ENCODE results near the gene CEP68. TPM values are rescaled to one million over a fixed set of nuclear protein-coding genes. Genes with fewer than 3 reads are reported as not detected.
A peak's percentile ranks its signal among the peaks of the same experiment; 100 is the strongest.
"Not testable (repeated sequence)": the region's sequence is repeated elsewhere in the genome, so short reads cannot be mapped to it uniquely, and the experiment has no call there.

CEP68 gene, protein sequence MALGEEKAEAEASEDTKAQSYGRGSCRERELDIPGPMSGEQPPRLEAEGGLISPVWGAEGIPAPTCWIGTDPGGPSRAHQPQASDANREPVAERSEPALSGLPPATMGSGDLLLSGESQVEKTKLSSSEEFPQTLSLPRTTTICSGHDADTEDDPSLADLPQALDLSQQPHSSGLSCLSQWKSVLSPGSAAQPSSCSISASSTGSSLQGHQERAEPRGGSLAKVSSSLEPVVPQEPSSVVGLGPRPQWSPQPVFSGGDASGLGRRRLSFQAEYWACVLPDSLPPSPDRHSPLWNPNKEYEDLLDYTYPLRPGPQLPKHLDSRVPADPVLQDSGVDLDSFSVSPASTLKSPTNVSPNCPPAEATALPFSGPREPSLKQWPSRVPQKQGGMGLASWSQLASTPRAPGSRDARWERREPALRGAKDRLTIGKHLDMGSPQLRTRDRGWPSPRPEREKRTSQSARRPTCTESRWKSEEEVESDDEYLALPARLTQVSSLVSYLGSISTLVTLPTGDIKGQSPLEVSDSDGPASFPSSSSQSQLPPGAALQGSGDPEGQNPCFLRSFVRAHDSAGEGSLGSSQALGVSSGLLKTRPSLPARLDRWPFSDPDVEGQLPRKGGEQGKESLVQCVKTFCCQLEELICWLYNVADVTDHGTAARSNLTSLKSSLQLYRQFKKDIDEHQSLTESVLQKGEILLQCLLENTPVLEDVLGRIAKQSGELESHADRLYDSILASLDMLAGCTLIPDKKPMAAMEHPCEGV
- 10 to 100 TPM in 1 of 2 donors, 1 to 10 TPM in 1; 6.1 to 10.4 TPM for total RNA-seq

DNA sequence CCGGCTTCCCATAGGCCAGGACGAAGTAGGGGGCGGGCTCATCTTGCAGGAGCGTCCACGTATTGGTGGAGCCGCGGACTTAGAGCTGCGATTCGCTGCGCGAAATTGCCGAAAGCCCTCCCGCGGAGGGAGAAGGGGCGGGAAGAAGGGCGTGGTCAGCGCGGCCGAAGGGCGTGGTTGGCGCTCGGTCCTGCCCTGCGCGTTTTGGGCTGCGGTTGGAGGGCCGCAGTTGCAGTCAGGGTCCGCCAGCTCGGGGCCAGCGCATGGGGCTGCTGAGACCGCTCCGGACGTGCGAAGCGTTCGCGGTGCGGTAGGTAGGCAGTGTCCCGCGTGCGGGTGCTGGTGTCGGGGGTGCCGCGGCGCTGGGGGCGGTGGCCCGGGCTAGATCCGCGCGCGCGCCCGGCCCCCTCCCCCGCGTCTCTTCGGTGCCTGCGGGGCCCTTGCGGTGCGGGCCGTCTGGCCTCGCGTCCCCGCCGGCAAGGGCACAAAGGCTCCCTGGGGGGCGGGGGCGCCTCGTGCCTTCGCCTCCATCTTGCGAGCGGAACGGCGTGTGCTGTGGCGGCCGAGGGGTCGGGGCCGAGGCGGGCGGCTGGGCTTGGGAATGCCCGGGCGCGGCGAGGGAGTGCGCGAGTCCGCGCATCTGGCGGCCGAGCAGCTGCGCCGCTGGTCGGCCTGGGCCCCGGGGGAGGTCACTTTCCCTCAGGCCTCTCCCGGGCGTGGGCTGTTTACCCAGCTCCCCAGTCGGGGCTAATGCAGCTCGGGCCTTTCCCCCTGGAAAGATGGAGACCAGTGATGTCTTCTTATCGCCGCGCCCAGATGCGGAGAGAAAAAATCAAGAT, at the start of gene CEP68:
Gene CEP68 (plus strand): TSS at position 202 of the 839 bp plus-strand sequence. CDS start 13,029 bp downstream, outside the sequence.
- H3K27ac Mint-ChIP-seq = peak within 1 kb of the TSS; percentile 52
- no peaks in the 10 kb centered on the region for H3K9me3 Mint-ChIP-seq
- no peaks in the 10 kb centered on the region for H3K27me3 Mint-ChIP-seq (ENCODE audit: low read depth)
- no peaks in the 10 kb centered on the region for H3K36me3 Mint-ChIP-seq (ENCODE audit: insufficient read depth in 2 of 2)
- peak; percentile 90 for ATAC-seq (replicated peaks in 1 of 2)
- H3K4me1 Mint-ChIP-seq (ENCODE audit: low read depth) = peaks cover 54% of the 10 kb centered on the region
- peak within 1 kb of the TSS; percentile 97 for H3K4me3 Mint-ChIP-seq
- peak; percentile 97 to 98 for DNase-seq

DNA sequence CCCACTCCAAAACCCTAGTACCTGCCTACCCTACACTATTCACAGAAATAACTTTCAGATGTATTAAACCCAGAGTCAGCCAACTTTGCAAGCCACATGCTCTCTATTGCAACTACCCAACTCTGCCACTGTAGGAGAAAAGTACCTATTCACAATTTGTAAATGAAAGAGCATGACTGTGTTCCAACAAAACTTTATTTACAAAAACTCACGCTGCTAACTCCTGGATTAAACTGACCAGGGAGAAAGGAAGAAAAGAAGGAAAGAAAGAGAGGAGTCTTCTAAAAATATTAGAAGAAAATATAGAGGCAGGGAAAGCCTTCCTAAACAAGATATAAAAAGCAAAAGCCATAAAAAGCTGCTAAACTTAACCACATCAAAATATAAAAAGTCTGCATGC, 42.4 kb upstream of the CEP68 start:
- Mint-ChIP-seq H3K27me3 (ENCODE audit: low read depth) (no peaks in the 10 kb centered on the region), H3K4me3 (no peak overlapping the region), H3K36me3 (ENCODE audit: insufficient read depth in 2 of 2) (peaks cover 8 to 26% of the 10 kb centered on the region in 2 donors), H3K27ac (no peak overlapping the region), H3K9me3 (no peaks in the 10 kb centered on the region), H3K4me1 (ENCODE audit: low read depth) (no peaks in the 10 kb centered on the region)
- ATAC-seq (replicated peaks in 1 of 2) = no peak
- DNase-seq = no peak

DNA sequence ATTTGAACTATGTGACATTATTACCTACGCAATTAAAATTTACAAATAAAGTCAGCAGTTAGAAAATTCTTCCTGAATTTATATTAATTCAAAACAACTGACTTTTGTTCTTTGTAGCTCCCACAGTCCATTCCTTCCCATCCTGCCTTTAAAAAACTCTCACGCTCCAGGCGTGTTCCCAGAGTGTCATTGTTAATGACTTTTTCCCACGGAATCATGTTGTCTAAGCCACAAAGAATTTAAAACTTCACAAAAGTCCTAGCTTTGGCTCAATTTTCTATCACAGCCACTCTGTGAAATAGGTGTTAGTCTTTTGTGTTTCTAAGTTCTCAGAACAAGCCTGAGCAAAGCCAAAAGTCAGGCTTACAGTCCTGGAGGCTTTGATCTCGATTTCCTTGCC, 40.5 kb upstream of the CEP68 start:
- ATAC-seq (replicated peaks in 1 of 2) = no peak
- no peaks in the 10 kb centered on the region for H3K9me3 Mint-ChIP-seq
- H3K27ac Mint-ChIP-seq = no peak overlapping the region
- H3K27me3 Mint-ChIP-seq (ENCODE audit: low read depth) = no peaks in the 10 kb centered on the region
- H3K4me3 Mint-ChIP-seq = no peak overlapping the region
- H3K36me3 Mint-ChIP-seq (ENCODE audit: insufficient read depth in 2 of 2) = peaks cover 8 to 31% of the 10 kb centered on the region in 2 donors
- no peaks in the 10 kb centered on the region for H3K4me1 Mint-ChIP-seq (ENCODE audit: low read depth)
- no peak for DNase-seq

DNA sequence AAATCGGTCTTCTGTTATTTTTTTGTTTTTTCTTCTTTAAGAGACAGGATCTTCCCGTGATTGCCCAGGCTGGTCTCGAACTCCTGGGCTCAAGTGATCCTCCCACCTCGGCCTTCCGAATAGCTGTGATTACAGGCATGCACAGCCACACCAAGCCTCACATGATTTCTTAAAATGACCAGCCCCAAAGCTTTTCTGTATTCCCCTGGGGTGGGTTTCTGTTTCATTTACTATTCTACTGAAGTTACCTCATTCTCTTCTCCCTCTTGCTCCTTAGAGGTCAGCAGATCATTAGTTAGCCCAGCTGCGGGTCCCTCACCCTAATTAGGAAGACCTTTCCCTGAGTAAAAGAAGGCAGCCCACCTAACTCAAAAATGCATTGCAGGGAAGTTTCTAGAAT, 39.4 kb upstream of the CEP68 start:
- no peak for DNase-seq
- no peaks in the 10 kb centered on the region for H3K9me3 Mint-ChIP-seq
- no peak for ATAC-seq (replicated peaks in 1 of 2)
- H3K27me3 Mint-ChIP-seq (ENCODE audit: low read depth) = no peaks in the 10 kb centered on the region
- no peaks in the 10 kb centered on the region for H3K4me1 Mint-ChIP-seq (ENCODE audit: low read depth)
- no peak overlapping the region for H3K4me3 Mint-ChIP-seq
- H3K36me3 Mint-ChIP-seq (ENCODE audit: insufficient read depth in 2 of 2) = peaks cover 8 to 31% of the 10 kb centered on the region in 2 donors
- peak overlapping the region; percentile 55 for H3K27ac Mint-ChIP-seq

- no peak for ATAC-seq (replicated peaks in 1 of 2)
- no peak for DNase-seq
- Mint-ChIP-seq H3K27me3 (ENCODE audit: low read depth) (no peaks in the 10 kb centered on the region), H3K36me3 (ENCODE audit: insufficient read depth in 2 of 2) (peaks cover 8 to 33% of the 10 kb centered on the region in 2 donors), H3K27ac (no peak overlapping the region), H3K4me3 (no peak overlapping the region), H3K9me3 (no peaks in the 10 kb centered on the region), H3K4me1 (ENCODE audit: low read depth) (no peaks in the 10 kb centered on the region)
Measured at GRCh38 chr2:65017335-65017734, 38.9 kb upstream of the CEP68 start.

GRCh38 chr2:65018141-65018582, 38.1 kb upstream of the CEP68 start:
- H3K4me1 Mint-ChIP-seq (ENCODE audit: low read depth) = no peaks in the 10 kb centered on the region
- peaks cover 6 to 31% of the 10 kb centered on the region in 2 donors for H3K36me3 Mint-ChIP-seq (ENCODE audit: insufficient read depth in 2 of 2)
- no peak overlapping the region for H3K27ac Mint-ChIP-seq
- H3K9me3 Mint-ChIP-seq = no peaks in the 10 kb centered on the region
- DNase-seq (no peak), ATAC-seq (replicated peaks in 1 of 2) (no peak)
- no peaks in the 10 kb centered on the region for H3K27me3 Mint-ChIP-seq (ENCODE audit: low read depth)
- H3K4me3 Mint-ChIP-seq = no peak overlapping the region

DNA sequence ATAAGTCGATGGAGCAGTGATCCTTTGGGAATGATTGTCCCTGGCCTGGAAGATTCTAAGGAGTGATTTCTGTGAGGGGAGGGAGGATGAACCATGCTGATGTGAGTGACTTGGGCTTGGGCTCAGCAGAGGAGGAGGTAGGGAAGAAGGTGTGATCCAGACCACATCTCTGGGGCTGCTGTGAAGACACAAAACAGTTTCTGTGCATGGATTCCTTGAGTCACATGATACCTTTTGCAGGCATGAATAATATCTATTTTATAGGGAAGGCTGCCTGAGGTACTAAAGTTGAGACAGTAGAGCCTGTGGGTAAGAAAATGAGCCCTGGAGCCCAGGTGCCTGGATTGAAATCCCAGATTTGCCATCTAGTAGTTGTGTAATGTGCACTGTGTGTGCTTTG, 37.2 kb upstream of the CEP68 start:
- Mint-ChIP-seq H3K9me3 (no peaks in the 10 kb centered on the region), H3K4me1 (ENCODE audit: low read depth) (no peaks in the 10 kb centered on the region), H3K4me3 (no peak overlapping the region), H3K36me3 (ENCODE audit: insufficient read depth in 2 of 2) (peaks cover 6 to 29% of the 10 kb centered on the region in 2 donors), H3K27me3 (ENCODE audit: low read depth) (no peaks in the 10 kb centered on the region), H3K27ac (no peak overlapping the region)
- no peak for ATAC-seq (replicated peaks in 1 of 2)
- no peak for DNase-seq

DNA sequence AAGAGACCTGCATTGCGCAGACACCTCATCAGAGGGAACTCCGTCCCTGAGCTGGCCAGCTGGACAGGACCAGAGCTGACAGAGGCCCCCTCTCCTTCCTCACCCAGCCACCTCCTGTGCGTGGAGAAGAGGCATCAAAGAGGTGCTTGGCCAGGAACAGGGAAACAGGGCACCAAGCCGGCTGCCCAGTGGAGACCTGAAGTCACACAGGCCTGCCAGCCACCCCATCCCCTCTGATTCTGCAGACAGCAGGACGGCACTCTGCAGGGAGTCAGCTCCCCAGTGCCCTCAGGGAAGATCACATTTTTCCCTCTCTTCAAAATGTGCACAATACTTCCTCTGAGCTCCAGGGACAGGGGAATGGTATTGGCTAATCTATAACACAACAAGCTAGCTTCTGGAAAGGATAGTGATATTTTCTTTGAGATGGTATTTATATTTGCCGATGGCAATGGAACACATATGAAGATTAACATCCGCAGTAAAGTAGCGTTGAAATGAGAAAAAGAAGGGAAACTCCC, 36.5 kb upstream of the CEP68 start:
- Mint-ChIP-seq H3K4me3 (no peak overlapping the region), H3K27ac (no peak overlapping the region), H3K27me3 (ENCODE audit: low read depth) (no peaks in the 10 kb centered on the region), H3K9me3 (no peaks in the 10 kb centered on the region), H3K36me3 (ENCODE audit: insufficient read depth in 2 of 2) (peaks cover 6 to 29% of the 10 kb centered on the region in 2 donors), H3K4me1 (ENCODE audit: low read depth) (no peaks in the 10 kb centered on the region)
- ATAC-seq (replicated peaks in 1 of 2) = no peak
- DNase-seq = no peak

DNA sequence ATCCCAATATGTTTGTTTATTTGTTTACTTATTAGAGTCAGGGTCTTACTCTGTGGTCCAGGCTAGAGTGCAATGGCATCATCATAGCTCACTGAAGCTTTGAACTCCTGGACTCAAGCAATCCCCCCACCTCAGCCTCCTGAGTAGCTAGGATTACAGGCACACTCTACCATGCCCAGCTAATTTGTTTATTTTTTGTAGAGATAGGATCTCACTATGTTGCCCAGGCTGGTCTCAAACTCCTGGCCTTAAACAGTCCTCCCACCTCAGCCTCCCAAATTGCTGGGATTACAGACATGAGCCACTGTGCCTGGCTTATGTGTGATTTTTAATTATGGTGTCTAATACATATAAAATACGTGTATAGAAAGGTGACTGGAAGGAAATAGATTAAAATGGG, 36.0 kb upstream of the CEP68 start:
- H3K4me1 Mint-ChIP-seq (ENCODE audit: low read depth); H3K4me3 Mint-ChIP-seq; H3K27me3 Mint-ChIP-seq (ENCODE audit: low read depth); H3K9me3 Mint-ChIP-seq; ATAC-seq (replicated peaks in 1 of 2); DNase-seq; H3K27ac Mint-ChIP-seq: not testable (repeated sequence)
- peaks cover 3 to 29% of the 10 kb centered on the region in 2 donors for H3K36me3 Mint-ChIP-seq (ENCODE audit: insufficient read depth in 2 of 2)

GRCh38 chr2:65020943-65021528, 35.2 kb upstream of the CEP68 start:
- DNase-seq (no peak), ATAC-seq (replicated peaks in 1 of 2) (no peak)
- H3K9me3 Mint-ChIP-seq = no peaks in the 10 kb centered on the region
- H3K27ac Mint-ChIP-seq = no peak overlapping the region
- H3K4me3 Mint-ChIP-seq = no peak overlapping the region
- H3K36me3 Mint-ChIP-seq (ENCODE audit: insufficient read depth in 2 of 2) = peaks cover 3 to 29% of the 10 kb centered on the region in 2 donors
- peaks cover 5% of the 10 kb centered on the region for H3K4me1 Mint-ChIP-seq (ENCODE audit: low read depth)
- H3K27me3 Mint-ChIP-seq (ENCODE audit: low read depth) = no peaks in the 10 kb centered on the region

GRCh38 chr2:65021709-65022108, 34.5 kb upstream of the CEP68 start:
- ATAC-seq (replicated peaks in 1 of 2) (no peak), DNase-seq (no peak)
- Mint-ChIP-seq H3K4me3 (no peak overlapping the region), H3K36me3 (ENCODE audit: insufficient read depth in 2 of 2) (peaks cover 2 to 25% of the 10 kb centered on the region in 2 donors), H3K27ac (no peak overlapping the region), H3K4me1 (ENCODE audit: low read depth) (peaks cover 5% of the 10 kb centered on the region), H3K27me3 (ENCODE audit: low read depth) (no peaks in the 10 kb centered on the region), H3K9me3 (no peaks in the 10 kb centered on the region)

DNA sequence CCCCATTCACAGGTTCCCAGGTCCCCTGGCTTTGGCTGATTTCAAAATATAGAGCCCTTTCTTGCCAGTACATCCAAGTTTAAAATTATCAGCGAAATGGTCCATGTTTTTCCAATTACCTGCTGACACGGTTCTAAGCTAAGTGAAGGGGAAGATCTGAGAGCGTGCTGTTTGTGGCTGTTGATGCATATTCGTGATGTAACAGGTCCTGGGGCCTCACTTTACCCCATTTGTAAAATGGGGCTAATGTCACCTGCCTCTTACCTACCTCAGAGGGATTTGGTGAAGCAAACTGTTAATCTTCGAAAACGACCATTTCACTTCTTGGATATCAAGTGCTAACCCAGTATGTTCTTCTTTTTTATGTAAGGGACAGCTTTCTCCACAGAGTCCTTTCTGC, 34.0 kb upstream of the CEP68 start:
- peaks cover 5% of the 10 kb centered on the region for H3K4me1 Mint-ChIP-seq (ENCODE audit: low read depth)
- H3K36me3 Mint-ChIP-seq (ENCODE audit: insufficient read depth in 2 of 2) = peaks cover 2 to 22% of the 10 kb centered on the region in 2 donors
- no peak overlapping the region for H3K4me3 Mint-ChIP-seq
- no peak for DNase-seq
- H3K27me3 Mint-ChIP-seq (ENCODE audit: low read depth) = no peaks in the 10 kb centered on the region
- no peaks in the 10 kb centered on the region for H3K9me3 Mint-ChIP-seq
- no peak overlapping the region for H3K27ac Mint-ChIP-seq
- ATAC-seq (replicated peaks in 1 of 2) = no peak
